NB4 (cell line): ENCODE measurements around the gene ERI3.

ENCODE experiments used
- DNase-seq: peaks from one replicate; pipeline ENCODE4 v3.0.0; 2010; ENCODE audit warnings: low read depth
- H3K4me3 ChIP-seq: one replicate; pipeline ENCODE4 v1.5.1; 2011; ENCODE audit warnings: mild to moderate bottlenecking, low read depth, low read length, moderate library complexity
- MYC ChIP-seq: IDR thresholded peaks from 2 replicates; pipeline ENCODE4 v1.6.1; 2011; ENCODE audit warnings: low read depth, low read length
- POLR2A ChIP-seq: IDR thresholded peaks from 2 replicates; pipeline ENCODE4 v1.6.1; 2011; ENCODE audit warnings: mild to moderate bottlenecking; ENCODE audit not compliant: insufficient read length; ENCODE audit errors: extremely low read depth
- TF ChIP-seq, protein P1 (sequence below): IDR thresholded peaks from one replicate; pipeline ENCODE4 v1.5.1; 2012; ENCODE audit warnings: low read depth, low read length
- TF ChIP-seq, protein P2 (sequence below): IDR thresholded peaks from 2 replicates; pipeline ENCODE4 v1.6.1; 2011; ENCODE audit warnings: low read depth, low read length

ERI3 gene

DNA sequence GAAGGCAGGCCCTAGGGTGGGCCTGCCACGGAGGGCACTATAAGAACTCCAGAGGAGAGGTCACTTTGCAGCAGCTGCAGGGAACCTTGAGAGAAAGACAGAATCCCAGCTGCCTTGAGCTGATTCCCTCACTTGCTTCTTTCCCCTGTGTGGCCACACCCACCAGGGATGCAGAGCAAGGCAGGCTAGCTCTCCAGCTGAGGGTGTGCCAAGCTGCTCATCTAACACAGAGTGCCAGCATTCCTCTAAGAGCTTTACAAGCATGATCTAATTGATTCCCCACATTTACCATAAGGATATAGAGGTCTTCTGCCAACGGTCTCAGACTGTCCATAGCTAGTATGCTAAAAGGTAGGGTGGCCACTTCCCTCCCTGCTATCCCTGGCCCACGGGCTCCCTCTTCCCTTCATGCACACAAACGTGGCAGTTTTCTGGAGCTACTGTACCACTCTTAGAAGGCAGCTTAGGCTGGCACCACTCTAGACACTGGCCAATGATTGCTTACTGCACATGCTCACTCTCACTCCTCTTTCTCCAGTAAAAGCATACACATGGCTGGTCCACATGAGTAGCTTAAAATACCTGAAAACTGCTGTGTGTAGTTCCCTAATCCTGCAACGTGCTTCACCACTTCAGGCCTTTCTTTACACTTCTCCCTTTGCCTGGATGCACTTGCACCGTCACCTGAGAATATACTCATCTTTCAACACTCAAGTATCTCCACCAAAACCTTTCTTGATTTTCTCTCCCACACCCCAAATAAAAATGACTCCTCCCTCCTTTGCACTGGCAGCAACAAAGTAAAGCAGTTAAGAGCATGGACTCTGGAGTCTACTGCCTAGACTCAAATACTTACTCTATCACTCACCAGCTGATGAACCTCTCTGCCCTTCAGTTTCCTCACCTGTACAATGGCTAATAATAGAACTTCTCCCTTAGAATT, 84.1 kb downstream of the ERI3 start:
- TF ChIP-seq, protein P1, sequence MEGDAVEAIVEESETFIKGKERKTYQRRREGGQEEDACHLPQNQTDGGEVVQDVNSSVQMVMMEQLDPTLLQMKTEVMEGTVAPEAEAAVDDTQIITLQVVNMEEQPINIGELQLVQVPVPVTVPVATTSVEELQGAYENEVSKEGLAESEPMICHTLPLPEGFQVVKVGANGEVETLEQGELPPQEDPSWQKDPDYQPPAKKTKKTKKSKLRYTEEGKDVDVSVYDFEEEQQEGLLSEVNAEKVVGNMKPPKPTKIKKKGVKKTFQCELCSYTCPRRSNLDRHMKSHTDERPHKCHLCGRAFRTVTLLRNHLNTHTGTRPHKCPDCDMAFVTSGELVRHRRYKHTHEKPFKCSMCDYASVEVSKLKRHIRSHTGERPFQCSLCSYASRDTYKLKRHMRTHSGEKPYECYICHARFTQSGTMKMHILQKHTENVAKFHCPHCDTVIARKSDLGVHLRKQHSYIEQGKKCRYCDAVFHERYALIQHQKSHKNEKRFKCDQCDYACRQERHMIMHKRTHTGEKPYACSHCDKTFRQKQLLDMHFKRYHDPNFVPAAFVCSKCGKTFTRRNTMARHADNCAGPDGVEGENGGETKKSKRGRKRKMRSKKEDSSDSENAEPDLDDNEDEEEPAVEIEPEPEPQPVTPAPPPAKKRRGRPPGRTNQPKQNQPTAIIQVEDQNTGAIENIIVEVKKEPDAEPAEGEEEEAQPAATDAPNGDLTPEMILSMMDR = no peak
- TF ChIP-seq, protein P2, sequence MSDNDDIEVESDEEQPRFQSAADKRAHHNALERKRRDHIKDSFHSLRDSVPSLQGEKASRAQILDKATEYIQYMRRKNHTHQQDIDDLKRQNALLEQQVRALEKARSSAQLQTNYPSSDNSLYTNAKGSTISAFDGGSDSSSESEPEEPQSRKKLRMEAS = no peak
- TF ChIP-seq POLR2A = no peak
- no peak overlapping the region for H3K4me3 ChIP-seq
- no peak for DNase-seq

DNA sequence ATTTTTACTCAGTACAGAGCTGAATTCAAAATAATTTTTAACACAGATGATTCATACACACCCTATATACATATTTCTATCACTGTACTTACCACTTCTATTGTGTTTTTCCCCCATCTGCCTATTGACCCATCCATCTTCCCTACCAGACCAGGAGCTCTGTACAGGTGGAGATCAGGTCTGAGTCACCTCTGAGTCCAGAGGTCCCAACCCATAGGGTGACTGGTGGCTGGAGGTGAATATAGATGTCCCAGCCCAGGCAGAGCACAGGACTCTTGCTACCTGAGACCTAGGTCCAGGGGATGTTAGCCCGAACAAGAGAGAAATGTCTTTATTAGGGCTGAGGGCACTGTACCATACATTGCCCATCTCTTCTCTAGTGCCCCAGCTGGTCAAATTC, 87.0 kb downstream of the ERI3 start:
- H3K4me3 ChIP-seq = no peak overlapping the region
- no peak for DNase-seq
- TF ChIP-seq, protein P1 = no peak
- no peak for TF ChIP-seq MYC
- TF ChIP-seq, protein P2 = no peak
- no peak for TF ChIP-seq POLR2A

DNA sequence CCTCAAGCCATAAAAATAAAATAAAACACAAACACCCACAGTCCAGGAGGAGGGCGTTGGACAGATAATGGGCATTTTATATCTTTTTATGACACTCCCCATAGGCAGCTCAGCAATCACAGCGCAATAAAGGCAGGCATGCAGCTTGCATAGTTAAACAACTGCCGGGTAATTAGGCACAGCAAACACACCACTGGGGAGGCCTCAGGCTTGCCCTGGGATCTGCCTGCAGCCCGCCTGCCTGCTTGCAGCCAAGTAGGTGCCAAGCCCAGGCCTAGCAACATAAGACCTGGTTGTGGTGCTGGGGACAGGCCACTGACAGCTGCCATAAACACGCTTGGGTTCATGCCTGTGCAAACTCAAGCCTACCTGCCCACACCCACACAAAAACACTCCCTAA, 87.6 kb downstream of the ERI3 start:
- TF ChIP-seq MYC (no peak), POLR2A (no peak)
- TF ChIP-seq, protein P1 = no peak
- TF ChIP-seq, protein P2 = no peak
- no peak overlapping the region for H3K4me3 ChIP-seq
- no peak for DNase-seq

DNA sequence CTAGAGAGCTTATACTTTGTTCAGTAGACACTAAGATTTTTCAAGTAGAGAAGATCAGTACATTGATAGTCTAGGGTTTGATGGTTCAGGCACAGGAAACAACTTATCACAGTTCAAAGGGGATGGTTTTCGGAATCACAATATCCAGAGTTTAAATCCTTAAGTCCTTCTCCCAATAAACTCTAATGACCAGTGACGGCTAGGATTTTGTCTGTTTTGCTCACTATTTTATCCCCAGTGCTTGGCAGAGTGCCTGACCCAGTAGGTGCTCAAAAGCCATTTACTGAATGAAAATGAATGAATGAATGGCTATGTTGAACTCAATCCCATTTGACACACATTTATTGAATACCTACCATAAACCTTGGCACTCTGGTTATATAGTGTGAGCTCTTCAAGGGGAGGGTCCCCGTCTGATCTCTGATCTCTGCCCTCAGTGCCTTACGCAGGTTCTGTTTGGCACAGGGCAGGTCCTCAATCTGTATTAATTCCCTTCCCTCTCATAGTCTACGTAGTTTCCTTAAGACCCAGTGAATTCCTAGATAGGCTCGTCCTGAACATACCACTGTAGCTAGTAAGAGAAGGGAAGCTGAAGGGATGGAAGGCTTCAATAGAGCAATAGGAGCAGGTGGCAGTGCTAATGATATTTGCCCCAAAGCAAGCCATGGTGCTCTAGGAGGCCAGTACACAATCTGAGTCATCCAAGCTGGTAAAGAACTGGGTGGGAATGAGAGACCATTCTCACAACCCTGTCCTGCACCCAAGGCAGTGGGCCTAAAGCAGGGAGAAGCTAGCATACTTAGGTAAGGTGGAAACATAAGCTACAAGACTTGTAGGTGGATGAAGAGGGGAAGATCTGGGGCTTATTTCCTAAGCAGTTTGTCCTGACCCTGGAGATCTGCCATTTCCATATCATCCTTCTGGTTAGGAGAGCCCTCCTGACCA, 88.4 kb downstream of the ERI3 start:
- no peak for TF ChIP-seq MYC
- TF ChIP-seq, protein P1 = no peak
- TF ChIP-seq POLR2A = no peak
- TF ChIP-seq, protein P2 = no peak
- no peak for DNase-seq
- no peak overlapping the region for H3K4me3 ChIP-seq

DNA sequence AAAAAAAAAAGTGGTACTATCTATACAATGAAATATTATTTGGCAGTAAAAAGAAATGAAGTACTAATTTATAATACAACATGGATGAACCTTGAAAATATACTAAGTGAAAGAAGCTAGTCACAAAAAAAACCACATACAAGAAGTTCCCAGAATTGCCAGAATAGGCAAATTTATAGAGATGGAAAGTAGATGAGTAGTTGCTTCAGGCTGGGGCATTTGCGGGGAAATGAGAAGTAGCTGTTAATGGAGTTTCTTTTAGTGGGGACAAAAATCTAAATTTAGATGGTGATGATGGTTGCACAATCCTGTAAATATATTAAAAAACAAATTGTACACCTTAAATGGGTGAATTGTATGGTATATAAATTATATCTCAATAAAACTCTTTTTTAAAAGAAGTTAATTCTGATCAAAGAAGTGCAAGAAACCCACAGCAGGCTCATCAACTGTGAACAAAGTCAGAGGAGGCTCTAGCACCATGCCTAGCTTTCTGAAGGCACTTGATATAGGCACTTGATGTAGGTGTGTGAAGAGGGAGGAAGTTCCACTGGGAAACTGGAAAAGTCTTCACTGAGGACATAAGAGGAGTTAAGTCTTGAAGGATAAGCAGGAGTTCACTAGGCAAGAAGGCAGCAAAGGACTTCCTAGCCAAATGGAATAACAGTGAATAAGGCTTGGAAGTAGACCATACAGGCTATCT, 89.2 kb downstream of the ERI3 start:
- TF ChIP-seq POLR2A (no peak), MYC (no peak)
- TF ChIP-seq, protein P2 = no peak
- TF ChIP-seq, protein P1 = no peak
- no peak overlapping the region for H3K4me3 ChIP-seq
- DNase-seq = no peak
